Activated T-cell treated with anti-CD3 and anti-CD28 coated beads, Interleukin-2, amount 50 U/mL, for 4 hours (primary cell): ENCODE measurements around the gene DLG2. TPM values are rescaled to one million over a fixed set of nuclear protein-coding genes. Genes with fewer than 3 reads are reported as not detected.

Experiments
- ATAC-seq, 2 donors: fragments of 200-7000 bp; cut with Tn5 transposase; one replicate each; pipeline ENCODE4 v1.10.0; 2021
- DNase-seq: peaks from one replicate; pipeline ENCODE4 v3.0.0-alpha.2; 2020
- H3K27me3 Mint-ChIP-seq: one replicate; pipeline ENCODE4 v1.8.0; 2021; ENCODE audit warnings: low read depth, mixed read lengths
- H3K36me3 Mint-ChIP-seq: one replicate; pipeline ENCODE4 v1.8.0; 2022; ENCODE audit warnings: mixed read lengths; ENCODE audit not compliant: insufficient read depth
- H3K4me1 Mint-ChIP-seq: one replicate; pipeline ENCODE4 v1.8.0; 2021; ENCODE audit warnings: low read depth, mixed read lengths
- H3K4me3 Mint-ChIP-seq: one replicate; pipeline ENCODE4 v1.8.0; 2021; ENCODE audit warnings: mild to moderate bottlenecking, moderate library complexity, mixed read lengths
- H3K9me3 Mint-ChIP-seq: one replicate; pipeline ENCODE4 v1.8.0; 2021; ENCODE audit warnings: mixed read lengths
- total RNA-seq, 3 donors: library from RNA; stranded (reverse); gene quantifications; one replicate each; pipeline ENCODE4 v1.2.1, GENCODE V29; 2021

Gene DLG2
- total RNA-seq, 3 donors from 2014 or later = 0.54 to 1.3 (median 0.58) TPM

DNA sequence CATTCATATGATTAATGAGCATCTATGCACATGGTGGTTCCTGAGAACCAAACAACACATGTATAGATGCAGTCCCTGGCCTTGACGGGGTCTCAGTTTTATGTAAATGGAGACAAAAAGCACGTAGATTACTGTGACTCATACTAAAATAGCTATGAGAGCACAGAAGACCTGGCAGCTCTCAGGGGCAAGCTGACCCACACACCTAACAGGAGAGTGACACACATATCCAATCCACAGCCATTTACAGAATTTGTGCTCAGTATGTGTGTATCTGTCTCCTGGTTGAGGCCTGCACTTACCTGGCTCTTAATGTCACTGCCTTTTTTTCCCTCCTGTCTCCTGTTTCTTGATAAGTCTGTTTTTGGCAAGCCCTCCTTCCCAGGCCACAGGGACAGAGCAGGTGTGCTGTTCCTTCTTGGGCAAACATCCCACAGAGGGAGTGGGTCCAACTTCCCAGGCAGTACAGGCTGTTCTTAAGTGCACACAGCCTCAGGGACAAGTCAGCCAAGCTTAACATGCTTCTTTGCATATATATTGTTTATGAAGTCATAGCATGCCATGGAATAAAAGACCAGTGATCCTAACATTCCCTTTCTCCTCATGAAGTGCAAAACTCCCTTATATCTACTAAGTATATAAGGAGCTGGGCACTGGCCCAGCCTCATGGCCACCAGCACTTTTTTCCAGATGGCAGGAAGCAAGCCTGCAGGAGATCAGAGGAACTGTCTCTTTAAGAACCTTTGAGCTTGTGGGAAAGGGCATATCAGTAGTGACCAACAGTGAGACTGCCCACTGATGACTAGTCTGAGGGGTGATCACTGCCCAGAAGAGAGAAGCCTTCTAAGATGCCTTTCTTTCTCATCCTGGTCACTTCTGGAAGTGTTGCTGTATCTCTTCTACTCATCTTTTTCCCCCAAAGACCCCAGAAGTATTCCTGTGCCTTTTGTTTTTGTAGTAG, 2216.3 kb downstream of the DLG2 start:
- DNase-seq = no peak
- no peaks in the 10 kb centered on the region for H3K27me3 Mint-ChIP-seq
- no peaks in the 10 kb centered on the region for H3K4me1 Mint-ChIP-seq
- H3K4me3 Mint-ChIP-seq = no peak overlapping the region
- no peak for ATAC-seq
- peaks cover 3% of the 10 kb centered on the region for H3K9me3 Mint-ChIP-seq
- H3K36me3 Mint-ChIP-seq = no peaks in the 10 kb centered on the region

GRCh38 chr11:83409891-83410290, 2217.3 kb downstream of the DLG2 start:
- DNase-seq (no peak), ATAC-seq (no peak)
- Mint-ChIP-seq H3K27me3 (no peaks in the 10 kb centered on the region), H3K36me3 (no peaks in the 10 kb centered on the region), H3K4me1 (no peaks in the 10 kb centered on the region), H3K4me3 (no peak overlapping the region), H3K9me3 (no peaks in the 10 kb centered on the region)

- H3K36me3 Mint-ChIP-seq = no peaks in the 10 kb centered on the region
- no peaks in the 10 kb centered on the region for H3K4me1 Mint-ChIP-seq
- DNase-seq (no peak), ATAC-seq (no peak)
- no peaks in the 10 kb centered on the region for H3K9me3 Mint-ChIP-seq
- H3K27me3 Mint-ChIP-seq = no peaks in the 10 kb centered on the region
- H3K4me3 Mint-ChIP-seq = no peak overlapping the region
Measured at GRCh38 chr11:83409476-83409875, 2217.7 kb downstream of the DLG2 start.

- ATAC-seq (no peak), DNase-seq (no peak)
- Mint-ChIP-seq H3K9me3 (no peaks in the 10 kb centered on the region), H3K4me3 (no peak overlapping the region), H3K4me1 (no peaks in the 10 kb centered on the region), H3K27me3 (no peaks in the 10 kb centered on the region), H3K36me3 (no peaks in the 10 kb centered on the region)
Measured at GRCh38 chr11:83408946-83409345, 2218.2 kb downstream of the DLG2 start.

Other genes starting within 250 kb of the DLG2 start
- 10 to 100 TPM; 51.8 to 58.8 (median 56.1) TPM for gene TMEM126B, start 1.2 kb upstream of the DLG2 start, total RNA-seq
- 10 to 100 TPM; 80.7 to 86.5 (median 81.1) TPM for gene TMEM126A, start 20.6 kb upstream of the DLG2 start, total RNA-seq
- gene CREBZF, start 37.8 kb upstream of the DLG2 start, total RNA-seq = 10 to 100 TPM; 28.9 to 31.9 (median 31.1) TPM
- not detected for gene CCDC89, start 58.9 kb upstream of the DLG2 start, total RNA-seq
- gene SYTL2, start 183.8 kb upstream of the DLG2 start, total RNA-seq = 1 to 10 TPM; 2.7 to 5.8 (median 2.7) TPM
- gene CCDC83, start 228.0 kb upstream of the DLG2 start, total RNA-seq = not detected